Gastroesophageal sphincter (tissue), 4 donors: ENCODE data around the gene ZNF329. TPM values are rescaled to one million over a fixed set of nuclear protein-coding genes. Genes with fewer than 3 reads are reported as not detected.

Source experiments
- ATAC-seq: fragments of 150-250 bp; one replicate; pipeline ENCODE4 v1.9.1; 2016; ENCODE audit warnings: mild to moderate bottlenecking, moderate library complexity
- H3K27ac ChIP-seq, 4 donors: fragments of 200-600 bp; sonication (generic) in 3 of 4; 1 replicate in 3 of 4; 2 replicates in 1 of 4; pipeline ENCODE4 v1.5.1; 2016 to 2019
- H3K27me3 ChIP-seq: fragments of 200-600 bp; sonication (generic); one replicate; pipeline ENCODE4 v1.5.1; 2019
- H3K36me3 ChIP-seq, 2 donors: fragments of 200-600 bp; sonication (generic); one replicate each; pipeline ENCODE4 v1.5.1; 2019; ENCODE audit warnings: control low read depth in 1 of 2
- H3K4me1 ChIP-seq, 3 donors: fragments of 200-600 bp; sonication (generic); 1 replicate in 2 of 3; 2 replicates in 1 of 3; pipeline ENCODE4 v1.5.1; 2016 to 2019; ENCODE audit warnings: control low read depth in 2 of 3
- H3K4me3 ChIP-seq, 2 donors: fragments of 200-600 bp; sonication (generic); one replicate each; pipeline ENCODE4 v1.5.1; 2019; ENCODE audit warnings: mild to moderate bottlenecking in 1 of 2, moderate library complexity in 1 of 2
- H3K9me3 ChIP-seq, 3 donors: fragments of 200-600 bp; sonication (generic); one replicate each; pipeline ENCODE4 v1.5.1; 2017 to 2019; ENCODE audit warnings: control low read depth in 2 of 3
- CTCF ChIP-seq, 4 experiments: fragments of 200-600 bp in 2 of 4; fragments of 450-650 bp in 2 of 4; sonication (generic) in 1 of 4; IDR thresholded peaks; one replicate each; pipeline ENCODE4 v1.5.1; 2017 to 2019; ENCODE audit warnings: antibody characterized with exemption in 4 of 4, mild to moderate bottlenecking in 2 of 4, moderate library complexity in 2 of 4
- EP300 ChIP-seq: sonication (generic); formaldehyde crosslinking; IDR thresholded peaks from one replicate; pipeline ENCODE4 v1.6.1; 2017; ENCODE audit warnings: antibody characterized with exemption, mild to moderate bottlenecking
- POLR2A ChIP-seq, 2 donors: fragments of 450-650 bp; IDR thresholded peaks; one replicate each; pipeline ENCODE4 v1.6.1; 2017; ENCODE audit warnings: antibody characterized with exemption in 2 of 2, mild to moderate bottlenecking in 2 of 2, moderate library complexity in 1 of 2
- POLR2AphosphoS5 ChIP-seq: sonication (generic); formaldehyde crosslinking; IDR thresholded peaks from one replicate; pipeline ENCODE4 v1.6.1; 2017; ENCODE audit warnings: antibody characterized with exemption
- WGBS, 2 donors: methylation state at CpG; one replicate each; pipeline ENCODE4 v1.1.5; 2018; ENCODE audit warnings: low coverage in 1 of 2; 5-methylcytosine and 5-hydroxymethylcytosine counted together
- total RNA-seq, 4 donors: library from RNA; depleted of rRNA; stranded (reverse); fragments of >200 nt; gene quantifications; one replicate each; pipeline ENCODE4 v1.1.0, GENCODE V29; 2016

Gene ZNF329
- total RNA-seq, 4 donors from 2014 or later, result 8.4 to 14.8 (median 11.7) TPM

- ATAC-seq, result no peak
- Histone ChIP-seq H3K36me3 (peaks cover 0 to 74% of the 10 kb centered on the region in 2 donors), H3K27ac (peak overlapping the region; percentile 1 to 98 (median 96)), H3K4me1 (peaks cover 0 to 21% (median 0%) of the 10 kb centered on the region in 3 donors), H3K4me3 (peak overlapping the region; percentile 40 to 91), H3K27me3 (no peaks in the 10 kb centered on the region), H3K9me3 (peaks cover 0 to 100% (median 19%) of the 10 kb centered on the region in 3 donors)
- WGBS, 2 donors, result 4 to 8% methylated on average over 7 to 11 of the region's 17 CpGs
- TF ChIP-seq EP300, result no peak
Measured at GRCh38 chr19:58182577-58182988, 32.0 kb upstream of the ZNF329 start.

- H3K27ac ChIP-seq, result peak overlapping the region; percentile 1 to 98 (median 96)
- H3K27me3 ChIP-seq, result no peaks in the 10 kb centered on the region
- TF ChIP-seq EP300, result no peak
- peak in 3 of 4 experiments; percentile 18 to 36 (median 19) for TF ChIP-seq CTCF (IDR thresholded peaks at IDR 0.05)
- no peak for ATAC-seq
- H3K4me3 ChIP-seq, result peak overlapping the region; percentile 40 to 91
- H3K9me3 ChIP-seq, result peaks cover 0 to 100% (median 18%) of the 10 kb centered on the region in 3 donors
- peaks cover 0 to 70% of the 10 kb centered on the region in 2 donors for H3K36me3 ChIP-seq
- H3K4me1 ChIP-seq, result peaks cover 0 to 21% (median 0%) of the 10 kb centered on the region in 3 donors
- 42 to 44% methylated on average over 3 to 4 of the region's 4 CpGs for WGBS, 2 donors
Measured at GRCh38 chr19:58181902-58182576, 31.4 kb upstream of the ZNF329 start.

GRCh38 chr19:58170860-58171259, 20.3 kb upstream of the ZNF329 start:
- H3K4me1 ChIP-seq, result no peaks in the 10 kb centered on the region
- ATAC-seq, result no peak
- no peak overlapping the region for H3K4me3 ChIP-seq
- no peaks in the 10 kb centered on the region for H3K36me3 ChIP-seq
- 31 to 60% methylated on average over 1 of the region's 1 CpG for WGBS, 2 donors
- peaks cover 0 to 100% (median 9%) of the 10 kb centered on the region in 3 donors for H3K9me3 ChIP-seq
- no peaks in the 10 kb centered on the region for H3K27me3 ChIP-seq
- no peak overlapping the region for H3K27ac ChIP-seq
- TF ChIP-seq POLR2AphosphoS5, result no peak
- no peak for TF ChIP-seq POLR2A (IDR thresholded peaks at IDR 0.05)
- TF ChIP-seq CTCF (IDR thresholded peaks at IDR 0.05), result no peak
- no peak for TF ChIP-seq EP300

- Histone ChIP-seq H3K4me3 (no peak overlapping the region), H3K4me1 (no peaks in the 10 kb centered on the region), H3K36me3 (no peaks in the 10 kb centered on the region), H3K27ac (no peak overlapping the region), H3K9me3 (peaks cover 0 to 100% (median 9%) of the 10 kb centered on the region in 3 donors), H3K27me3 (no peaks in the 10 kb centered on the region)
- ATAC-seq, result no peak
- 45 to 59% methylated on average over 4 of the region's 4 CpGs for WGBS, 2 donors
- TF ChIP-seq POLR2A (IDR thresholded peaks at IDR 0.05) (no peak), POLR2AphosphoS5 (no peak), CTCF (IDR thresholded peaks at IDR 0.05) (no peak), EP300 (no peak)
Measured at GRCh38 chr19:58166708-58167280, 16.2 kb upstream of the ZNF329 start.

GRCh38 chr19:58166268-58166667, 15.7 kb upstream of the ZNF329 start:
- H3K9me3 ChIP-seq, result peaks cover 0 to 100% (median 9%) of the 10 kb centered on the region in 3 donors
- WGBS, 2 donors, result 60 to 73% methylated on average over 1 of the region's 1 CpG
- no peak for TF ChIP-seq POLR2A (IDR thresholded peaks at IDR 0.05)
- TF ChIP-seq POLR2AphosphoS5, result no peak
- no peak for TF ChIP-seq CTCF (IDR thresholded peaks at IDR 0.05)
- no peak for TF ChIP-seq EP300
- H3K27ac ChIP-seq, result no peak overlapping the region
- no peaks in the 10 kb centered on the region for H3K4me1 ChIP-seq
- no peaks in the 10 kb centered on the region for H3K27me3 ChIP-seq
- H3K36me3 ChIP-seq, result no peaks in the 10 kb centered on the region
- H3K4me3 ChIP-seq, result no peak overlapping the region
- ATAC-seq, result no peak
